Panc1 (cell line): ENCODE measurements around the gene SYDE2.

Source experiments
- CTCF ChIP-seq: fragments of 450-650 bp; IDR thresholded peaks from 2 replicates; pipeline ENCODE4 v1.5.1; 2017; ENCODE audit warnings: mild to moderate bottlenecking
- POLR2AphosphoS5 ChIP-seq: IDR thresholded peaks from 2 replicates; pipeline ENCODE4 v1.6.1; 2012; ENCODE audit warnings: mild to moderate bottlenecking, low read depth, low read length, moderate library complexity
- SIN3A ChIP-seq: IDR thresholded peaks from 2 replicates; pipeline ENCODE4 v1.6.1; 2012; ENCODE audit warnings: low read depth, mild to moderate bottlenecking, low read length, moderate library complexity, borderline replicate concordance; ENCODE audit not compliant: insufficient read depth
- TF ChIP-seq, protein P1 (sequence below), 2 experiments: IDR thresholded peaks; 2 replicates each; pipeline ENCODE4 v1.6.1; 2011 to 2012; ENCODE audit warnings: low read depth in 2 of 2, control low read depth in 1 of 2, low read length in 1 of 2, mild to moderate bottlenecking in 1 of 2, moderate library complexity in 1 of 2; ENCODE audit not compliant: insufficient read depth in 1 of 2

- TF ChIP-seq CTCF = no peak
- TF ChIP-seq POLR2AphosphoS5 = no peak
- TF ChIP-seq, protein P1, sequence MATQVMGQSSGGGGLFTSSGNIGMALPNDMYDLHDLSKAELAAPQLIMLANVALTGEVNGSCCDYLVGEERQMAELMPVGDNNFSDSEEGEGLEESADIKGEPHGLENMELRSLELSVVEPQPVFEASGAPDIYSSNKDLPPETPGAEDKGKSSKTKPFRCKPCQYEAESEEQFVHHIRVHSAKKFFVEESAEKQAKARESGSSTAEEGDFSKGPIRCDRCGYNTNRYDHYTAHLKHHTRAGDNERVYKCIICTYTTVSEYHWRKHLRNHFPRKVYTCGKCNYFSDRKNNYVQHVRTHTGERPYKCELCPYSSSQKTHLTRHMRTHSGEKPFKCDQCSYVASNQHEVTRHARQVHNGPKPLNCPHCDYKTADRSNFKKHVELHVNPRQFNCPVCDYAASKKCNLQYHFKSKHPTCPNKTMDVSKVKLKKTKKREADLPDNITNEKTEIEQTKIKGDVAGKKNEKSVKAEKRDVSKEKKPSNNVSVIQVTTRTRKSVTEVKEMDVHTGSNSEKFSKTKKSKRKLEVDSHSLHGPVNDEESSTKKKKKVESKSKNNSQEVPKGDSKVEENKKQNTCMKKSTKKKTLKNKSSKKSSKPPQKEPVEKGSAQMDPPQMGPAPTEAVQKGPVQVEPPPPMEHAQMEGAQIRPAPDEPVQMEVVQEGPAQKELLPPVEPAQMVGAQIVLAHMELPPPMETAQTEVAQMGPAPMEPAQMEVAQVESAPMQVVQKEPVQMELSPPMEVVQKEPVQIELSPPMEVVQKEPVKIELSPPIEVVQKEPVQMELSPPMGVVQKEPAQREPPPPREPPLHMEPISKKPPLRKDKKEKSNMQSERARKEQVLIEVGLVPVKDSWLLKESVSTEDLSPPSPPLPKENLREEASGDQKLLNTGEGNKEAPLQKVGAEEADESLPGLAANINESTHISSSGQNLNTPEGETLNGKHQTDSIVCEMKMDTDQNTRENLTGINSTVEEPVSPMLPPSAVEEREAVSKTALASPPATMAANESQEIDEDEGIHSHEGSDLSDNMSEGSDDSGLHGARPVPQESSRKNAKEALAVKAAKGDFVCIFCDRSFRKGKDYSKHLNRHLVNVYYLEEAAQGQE (IDR thresholded peaks at IDR 0.05; ENCODE audit: insufficient read depth in 1 of 2, low read depth in 2 of 2, low read length in 1 of 2) = no peak
- TF ChIP-seq SIN3A = no peak
These were observed 49.4 kb downstream of the SYDE2 start for GRCh38 chr1:85151446-85151845.
